ENCODE measurements around the gene ZFAND3. TPM values are rescaled to one million over a fixed set of nuclear protein-coding genes. Genes with fewer than 3 reads are reported as not detected.

The ZFAND3 gene
- total RNA-seq, 2 experiments from 2014 or later = 34.4 to 37.0 TPM

DNA sequence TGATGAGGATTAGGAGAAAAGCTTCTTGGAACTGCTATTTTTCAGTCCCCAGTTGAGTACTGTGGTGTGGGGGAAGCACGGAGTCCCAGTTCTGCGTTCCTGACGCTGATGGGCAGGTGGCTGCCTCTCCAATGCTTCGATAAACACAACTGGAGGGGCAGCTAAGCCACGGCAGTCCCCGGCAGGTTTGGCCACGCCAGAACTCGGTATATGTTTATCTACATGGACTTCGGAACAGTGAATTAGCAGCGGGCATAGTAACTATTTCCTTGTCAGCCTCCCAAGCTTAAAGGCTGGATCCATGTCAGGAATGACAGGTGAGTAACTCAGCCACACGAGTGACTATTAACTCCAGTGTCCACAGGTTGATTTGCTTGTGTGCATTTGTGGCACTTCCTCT is 354.4 kb downstream of the ZFAND3 start:
- Histone ChIP-seq H3K4me1 (ENCODE audit: insufficient read depth, low read length) (no peaks in the 10 kb centered on the region), H3K9me3 (ENCODE audit: control insufficient read depth in 1 of 2, insufficient read depth in 1 of 2, low read length in 2 of 2) (no peaks in the 10 kb centered on the region), H3K27ac (ENCODE audit: low read depth in 1 of 2, low read length in 2 of 2) (no peak overlapping the region), H3K27me3 (ENCODE audit: control insufficient read depth in 1 of 2, insufficient read depth in 2 of 2, low read length in 2 of 2) (no peaks in the 10 kb centered on the region), H3K4me3 (ENCODE audit: low read length) (no peak overlapping the region), H3K36me3 (ENCODE audit: insufficient read depth, low read length) (peaks cover 5% of the 10 kb centered on the region)
- intact Hi-C loops (cut with DNase I, micrococcal nuclease) = no loop called here
- ChIA-PET CTCF (no interaction called here), POLR2A (no interaction called here)
- Mint-ChIP-seq H3K4me1 (ENCODE audit: low read depth) (peaks cover 4% of the 10 kb centered on the region), H3K27me3 (no peaks in the 10 kb centered on the region), H3K27ac (no peak overlapping the region), H3K36me3 (ENCODE audit: low read depth) (peaks cover 36% of the 10 kb centered on the region), H3K4me3 (no peak overlapping the region), H3K9me3 (no peaks in the 10 kb centered on the region)
- ATAC-seq (ENCODE audit: poor library complexity) (no peak), DNase-seq (no peak)
- TF ChIP-seq, protein P1, sequence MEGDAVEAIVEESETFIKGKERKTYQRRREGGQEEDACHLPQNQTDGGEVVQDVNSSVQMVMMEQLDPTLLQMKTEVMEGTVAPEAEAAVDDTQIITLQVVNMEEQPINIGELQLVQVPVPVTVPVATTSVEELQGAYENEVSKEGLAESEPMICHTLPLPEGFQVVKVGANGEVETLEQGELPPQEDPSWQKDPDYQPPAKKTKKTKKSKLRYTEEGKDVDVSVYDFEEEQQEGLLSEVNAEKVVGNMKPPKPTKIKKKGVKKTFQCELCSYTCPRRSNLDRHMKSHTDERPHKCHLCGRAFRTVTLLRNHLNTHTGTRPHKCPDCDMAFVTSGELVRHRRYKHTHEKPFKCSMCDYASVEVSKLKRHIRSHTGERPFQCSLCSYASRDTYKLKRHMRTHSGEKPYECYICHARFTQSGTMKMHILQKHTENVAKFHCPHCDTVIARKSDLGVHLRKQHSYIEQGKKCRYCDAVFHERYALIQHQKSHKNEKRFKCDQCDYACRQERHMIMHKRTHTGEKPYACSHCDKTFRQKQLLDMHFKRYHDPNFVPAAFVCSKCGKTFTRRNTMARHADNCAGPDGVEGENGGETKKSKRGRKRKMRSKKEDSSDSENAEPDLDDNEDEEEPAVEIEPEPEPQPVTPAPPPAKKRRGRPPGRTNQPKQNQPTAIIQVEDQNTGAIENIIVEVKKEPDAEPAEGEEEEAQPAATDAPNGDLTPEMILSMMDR (IDR thresholded peaks at IDR 0.05) = no peak

DNA sequence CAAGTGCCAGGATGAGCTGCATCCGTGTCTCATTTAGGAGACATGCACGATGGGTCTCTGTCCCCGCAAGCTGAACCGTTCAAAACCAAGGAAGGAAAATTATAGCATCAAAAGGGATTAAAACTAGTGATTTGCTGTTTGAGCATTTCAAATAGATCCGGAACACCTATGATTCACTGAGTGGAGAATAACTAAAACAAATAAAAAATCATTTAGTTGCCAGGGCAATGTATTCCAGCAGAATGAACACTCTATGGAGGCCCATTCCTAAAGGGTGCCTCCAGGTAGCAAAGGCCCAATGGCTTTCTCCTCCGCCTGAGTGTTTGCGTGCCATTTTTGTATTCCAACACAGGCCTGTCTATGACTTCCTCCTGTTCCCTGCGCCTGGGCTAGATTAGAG is 354.8 kb downstream of the ZFAND3 start:
- H3K4me1 ChIP-seq (ENCODE audit: insufficient read depth, low read length) = no peaks in the 10 kb centered on the region
- CTCF ChIA-PET = no interaction called here
- H3K36me3 ChIP-seq (ENCODE audit: insufficient read depth, low read length) = peaks cover 5% of the 10 kb centered on the region
- Mint-ChIP-seq H3K4me1 (ENCODE audit: low read depth) (peaks cover 4% of the 10 kb centered on the region), H3K36me3 (ENCODE audit: low read depth) (peaks cover 36% of the 10 kb centered on the region), H3K27me3 (no peaks in the 10 kb centered on the region), H3K9me3 (no peaks in the 10 kb centered on the region), H3K27ac (no peak overlapping the region), H3K4me3 (no peak overlapping the region)
- DNase-seq (no peak), ATAC-seq (ENCODE audit: poor library complexity) (no peak)
- POLR2A ChIA-PET = no interaction called here
- intact Hi-C loops (cut with DNase I, micrococcal nuclease) = no loop called here
- TF ChIP-seq, protein P1 (IDR thresholded peaks at IDR 0.05) = no peak
- H3K4me3 ChIP-seq (ENCODE audit: low read length) = no peak overlapping the region
- no peaks in the 10 kb centered on the region for H3K27me3 ChIP-seq (ENCODE audit: control insufficient read depth in 1 of 2, insufficient read depth in 2 of 2, low read length in 2 of 2)
- H3K9me3 ChIP-seq (ENCODE audit: control insufficient read depth in 1 of 2, insufficient read depth in 1 of 2, low read length in 2 of 2) = no peaks in the 10 kb centered on the region
- no peak overlapping the region for H3K27ac ChIP-seq (ENCODE audit: low read depth in 1 of 2, low read length in 2 of 2)

DNA sequence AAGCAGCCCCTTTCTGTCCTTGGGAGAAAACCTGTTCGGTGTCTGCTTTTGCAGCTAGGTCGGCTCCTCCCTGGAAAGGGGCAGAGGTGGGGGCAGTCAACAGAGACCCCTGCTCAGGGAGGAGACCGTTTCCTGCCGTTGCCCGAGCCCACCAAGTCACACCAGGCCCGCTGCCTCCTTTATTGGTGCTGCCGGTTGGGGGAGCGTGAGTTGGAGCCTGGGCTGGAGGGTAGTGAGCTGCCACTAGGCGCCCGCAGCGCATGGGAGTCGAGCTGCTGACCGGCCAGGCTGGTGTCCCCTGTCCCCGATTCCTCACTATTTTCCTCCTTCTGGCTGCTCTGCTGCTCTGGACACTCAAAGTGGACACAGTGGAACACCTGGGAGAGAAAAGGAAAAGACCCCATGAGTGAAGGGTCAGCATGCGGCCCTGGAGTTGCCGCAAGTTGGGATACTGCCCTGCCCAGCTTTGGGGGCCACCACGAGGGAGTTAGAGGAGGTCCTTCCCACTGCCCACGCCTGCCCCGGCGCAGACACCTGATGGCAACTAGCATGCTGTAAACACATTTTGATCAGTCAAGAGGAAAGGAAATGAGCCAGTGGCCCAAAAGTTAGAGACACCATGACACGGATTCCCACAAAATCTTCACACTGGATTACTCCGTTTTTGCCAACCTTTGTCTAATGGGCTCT is 355.4 kb downstream of the ZFAND3 start:
- ATAC-seq (ENCODE audit: poor library complexity) = no peak
- CTCF ChIA-PET = no interaction called here
- TF ChIP-seq, protein P1 (IDR thresholded peaks at IDR 0.05) = no peak

More for the DNA sequence above, 355.4 kb downstream of the ZFAND3 start:
- H3K27ac ChIP-seq (ENCODE audit: low read depth in 1 of 2, low read length in 2 of 2) = no peak overlapping the region
- no peak overlapping the region for H3K4me3 Mint-ChIP-seq
- H3K36me3 Mint-ChIP-seq (ENCODE audit: low read depth) = peaks cover 36% of the 10 kb centered on the region
- no peaks in the 10 kb centered on the region for H3K9me3 Mint-ChIP-seq
- H3K4me1 ChIP-seq (ENCODE audit: insufficient read depth, low read length) = no peaks in the 10 kb centered on the region
- no peaks in the 10 kb centered on the region for H3K27me3 ChIP-seq (ENCODE audit: control insufficient read depth in 1 of 2, insufficient read depth in 2 of 2, low read length in 2 of 2)
- peaks cover 4% of the 10 kb centered on the region for H3K4me1 Mint-ChIP-seq (ENCODE audit: low read depth)
- no peak for DNase-seq
- H3K36me3 ChIP-seq (ENCODE audit: insufficient read depth, low read length) = peaks cover 5% of the 10 kb centered on the region
- H3K9me3 ChIP-seq (ENCODE audit: control insufficient read depth in 1 of 2, insufficient read depth in 1 of 2, low read length in 2 of 2) = no peaks in the 10 kb centered on the region
- H3K27me3 Mint-ChIP-seq = no peaks in the 10 kb centered on the region
- no peak overlapping the region for H3K27ac Mint-ChIP-seq
- H3K4me3 ChIP-seq (ENCODE audit: low read length) = no peak overlapping the region
- POLR2A ChIA-PET = no interaction called here
- intact Hi-C loops (cut with DNase I, micrococcal nuclease) = no loop called here
